HepG2 (cell line): ENCODE results near the gene NPPB.

ENCODE experiments used
- MXD4 ChIP-seq: IDR thresholded peaks from 2 replicates; pipeline ENCODE4 v1.6.1; 2016; ENCODE audit warnings: mild to moderate bottlenecking, missing biosample characterization, missing genetic modification reagents
- ZNF337 ChIP-seq: sonication (generic); formaldehyde crosslinking; IDR thresholded peaks from 2 replicates; pipeline ENCODE4 v1.5.1; 2020; ENCODE audit warnings: missing genetic modification reagents, low read depth, mild to moderate bottlenecking, borderline replicate concordance

GRCh38 chr1:11873395-11874257 lies 14.9 kb upstream of the NPPB start:
- no peak for TF ChIP-seq ZNF337 (CRISPR knock-in tag)
- no peak for TF ChIP-seq MXD4 (CRISPR knock-in tag)
